Kidney epithelial cell (primary cell): ENCODE data around the gene THSD4. TPM values are rescaled to one million over a fixed set of nuclear protein-coding genes. Genes with fewer than 3 reads are reported as not detected.

ENCODE experiments used
- DNase-seq: peaks from one replicate; pipeline ENCODE4 v3.0.0-alpha.2; 2010; ENCODE audit warnings: low read depth
- H3K27me3 ChIP-seq: 2 replicates; pipeline ENCODE4 v1.6.0; 2011; ENCODE audit warnings: low read length; ENCODE audit not compliant: control insufficient read depth, insufficient read depth
- H3K36me3 ChIP-seq: 2 replicates; pipeline ENCODE4 v1.5.1; 2011; ENCODE audit warnings: low read length; ENCODE audit not compliant: control insufficient read depth, insufficient read depth
- H3K4me3 ChIP-seq: 2 replicates; pipeline ENCODE4 v1.5.1; 2011; ENCODE audit warnings: low read depth, mild to moderate bottlenecking, control low read depth, low read length
- total RNA-seq: library from RNA; depleted of rRNA; stranded (reverse); fragments of >200 nt; gene quantifications from 2 replicates; pipeline ENCODE4 v1.2.3, GENCODE V29; 2015
- TF ChIP-seq, protein P1 (sequence below): IDR thresholded peaks from 2 replicates; pipeline ENCODE4 v1.5.1; 2011; ENCODE audit warnings: mild to moderate bottlenecking, moderate library complexity, low read length, control low read depth, inconsistent platforms; ENCODE audit not compliant: insufficient read depth, poor library complexity, severe bottlenecking

THSD4 gene
- total RNA-seq, 1 donor from 2014 or later = 17.7 TPM

DNA sequence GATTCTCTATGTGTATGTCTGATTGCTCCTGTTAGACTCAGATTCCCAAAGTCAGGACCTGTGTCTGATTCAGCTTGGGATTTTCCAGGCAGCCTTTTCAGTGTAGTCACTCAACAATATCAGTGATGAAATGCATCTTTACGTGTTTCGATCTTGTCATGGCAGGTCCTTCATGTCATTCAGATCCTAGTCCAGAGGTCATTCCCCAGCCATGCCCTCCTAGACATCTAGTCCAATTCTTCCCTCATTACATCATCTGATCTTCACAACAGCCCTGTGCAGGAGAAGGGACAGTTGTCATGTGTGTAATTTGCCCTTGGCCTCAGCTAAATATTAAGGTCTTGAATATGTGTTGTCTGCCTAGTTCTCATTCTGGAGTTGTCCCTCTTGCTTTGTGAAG is 541.9 kb downstream of the THSD4 start:
- TF ChIP-seq, protein P1, sequence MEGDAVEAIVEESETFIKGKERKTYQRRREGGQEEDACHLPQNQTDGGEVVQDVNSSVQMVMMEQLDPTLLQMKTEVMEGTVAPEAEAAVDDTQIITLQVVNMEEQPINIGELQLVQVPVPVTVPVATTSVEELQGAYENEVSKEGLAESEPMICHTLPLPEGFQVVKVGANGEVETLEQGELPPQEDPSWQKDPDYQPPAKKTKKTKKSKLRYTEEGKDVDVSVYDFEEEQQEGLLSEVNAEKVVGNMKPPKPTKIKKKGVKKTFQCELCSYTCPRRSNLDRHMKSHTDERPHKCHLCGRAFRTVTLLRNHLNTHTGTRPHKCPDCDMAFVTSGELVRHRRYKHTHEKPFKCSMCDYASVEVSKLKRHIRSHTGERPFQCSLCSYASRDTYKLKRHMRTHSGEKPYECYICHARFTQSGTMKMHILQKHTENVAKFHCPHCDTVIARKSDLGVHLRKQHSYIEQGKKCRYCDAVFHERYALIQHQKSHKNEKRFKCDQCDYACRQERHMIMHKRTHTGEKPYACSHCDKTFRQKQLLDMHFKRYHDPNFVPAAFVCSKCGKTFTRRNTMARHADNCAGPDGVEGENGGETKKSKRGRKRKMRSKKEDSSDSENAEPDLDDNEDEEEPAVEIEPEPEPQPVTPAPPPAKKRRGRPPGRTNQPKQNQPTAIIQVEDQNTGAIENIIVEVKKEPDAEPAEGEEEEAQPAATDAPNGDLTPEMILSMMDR = no peak
- Histone ChIP-seq H3K36me3 (no peaks in the 10 kb centered on the region), H3K4me3 (no peak overlapping the region), H3K27me3 (no peaks in the 10 kb centered on the region)
- no peak for DNase-seq

DNA sequence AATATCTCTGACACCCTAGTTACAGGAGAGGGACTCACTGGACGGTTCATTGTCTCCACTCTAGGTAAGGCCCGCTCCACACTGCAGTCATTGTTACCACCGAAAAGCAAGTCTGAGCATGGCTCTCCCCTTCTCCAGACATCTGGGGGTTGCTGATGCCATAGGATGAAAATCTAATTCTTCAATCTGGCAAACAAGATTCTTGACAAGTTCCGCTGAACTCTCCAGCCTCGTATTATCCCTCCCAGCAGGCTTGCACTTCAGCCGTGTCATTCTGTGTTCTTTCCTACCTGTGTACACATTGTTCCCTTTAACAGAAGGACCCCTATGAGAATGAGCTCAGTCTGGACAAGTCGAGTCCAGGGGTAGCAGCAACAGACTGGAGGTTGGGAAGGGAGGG is 542.8 kb downstream of the THSD4 start:
- no peak for DNase-seq
- H3K27me3 ChIP-seq = no peaks in the 10 kb centered on the region
- TF ChIP-seq, protein P1 = no peak
- no peak overlapping the region for H3K4me3 ChIP-seq
- H3K36me3 ChIP-seq = no peaks in the 10 kb centered on the region

DNA sequence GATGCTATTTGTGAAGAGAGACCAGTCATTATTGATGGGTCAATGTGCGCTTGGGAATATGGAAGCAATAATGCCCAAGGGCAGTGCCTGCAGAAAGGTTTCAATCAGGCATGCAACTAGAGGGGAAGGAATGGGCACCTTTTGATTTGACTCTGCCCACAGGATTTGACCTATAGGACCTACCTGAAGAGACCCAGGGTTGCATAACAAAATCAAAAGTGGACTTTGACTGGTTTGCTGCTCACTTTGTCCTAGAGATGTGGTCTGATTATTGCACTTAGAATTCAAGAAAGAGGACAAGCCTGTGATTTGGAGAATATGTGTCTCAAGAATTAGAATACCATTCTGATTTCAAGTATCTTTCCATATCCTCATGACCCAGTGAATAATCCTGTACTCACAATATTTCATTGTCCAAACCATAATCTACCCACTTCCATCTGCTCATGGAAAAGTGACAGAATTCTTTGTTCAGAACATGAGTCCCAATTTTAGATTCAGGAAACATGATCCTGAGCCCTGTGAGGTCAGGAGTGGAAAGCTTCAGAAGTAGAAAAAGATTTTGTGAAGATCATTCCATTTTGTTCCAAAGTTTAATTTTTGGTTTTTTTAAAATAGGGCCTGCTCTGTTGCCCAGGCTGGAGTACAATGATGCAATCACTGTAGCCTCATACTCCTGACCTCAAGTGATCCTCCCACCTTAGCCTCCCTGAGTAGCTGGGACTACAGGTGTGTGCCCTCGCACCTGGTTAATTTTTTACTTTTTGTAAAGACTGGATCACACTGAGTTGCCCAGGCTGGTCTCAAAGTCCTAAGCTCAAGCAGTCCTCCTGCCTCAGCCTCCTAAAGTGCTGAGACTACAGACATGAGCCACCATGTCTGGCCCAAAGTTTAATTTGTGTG is 543.8 kb downstream of the THSD4 start:
- Histone ChIP-seq H3K27me3 (no peaks in the 10 kb centered on the region), H3K4me3 (no peak overlapping the region), H3K36me3 (no peaks in the 10 kb centered on the region)
- DNase-seq = no peak
- TF ChIP-seq, protein P1 = no peak

DNA sequence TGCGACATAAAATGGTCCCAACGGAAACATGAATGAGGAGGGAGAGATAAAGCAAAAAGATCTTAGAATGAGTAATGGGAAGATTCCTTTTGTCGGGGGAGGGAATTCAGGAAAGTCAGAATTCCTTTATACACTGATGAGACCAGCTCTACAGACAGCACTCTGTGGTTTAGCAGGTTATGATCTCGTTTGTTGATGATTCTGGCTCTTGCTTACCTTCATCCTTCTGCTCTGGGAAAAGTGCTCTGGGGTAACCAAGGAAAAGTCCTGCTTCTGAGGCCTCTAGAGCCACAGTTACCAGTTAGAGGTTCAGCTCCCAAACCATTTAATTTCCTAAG is 544.4 kb downstream of the THSD4 start:
- no peaks in the 10 kb centered on the region for H3K36me3 ChIP-seq
- TF ChIP-seq, protein P1 = no peak
- no peak overlapping the region for H3K4me3 ChIP-seq
- H3K27me3 ChIP-seq = no peaks in the 10 kb centered on the region
- DNase-seq = no peak

DNA sequence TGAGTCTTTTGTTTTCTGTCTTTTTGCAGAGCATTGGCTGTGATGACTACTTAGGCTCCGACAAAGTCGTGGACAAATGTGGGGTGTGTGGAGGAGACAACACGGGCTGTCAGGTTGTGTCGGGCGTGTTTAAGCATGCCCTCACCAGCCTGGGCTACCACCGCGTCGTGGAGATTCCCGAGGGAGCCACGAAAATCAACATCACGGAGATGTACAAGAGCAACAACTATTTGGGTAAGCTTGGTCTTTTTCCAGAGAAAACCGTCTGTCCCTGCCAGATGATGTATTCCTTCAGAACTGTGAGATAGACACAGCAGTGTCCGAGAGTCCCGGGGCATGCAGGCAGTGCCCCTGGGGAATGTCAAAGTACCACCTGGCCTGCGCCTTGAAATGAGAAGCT is 545.2 kb downstream of the THSD4 start:
- DNase-seq = no peak
- no peaks in the 10 kb centered on the region for H3K36me3 ChIP-seq
- no peaks in the 10 kb centered on the region for H3K27me3 ChIP-seq
- no peak overlapping the region for H3K4me3 ChIP-seq
- TF ChIP-seq, protein P1 = no peak

DNA sequence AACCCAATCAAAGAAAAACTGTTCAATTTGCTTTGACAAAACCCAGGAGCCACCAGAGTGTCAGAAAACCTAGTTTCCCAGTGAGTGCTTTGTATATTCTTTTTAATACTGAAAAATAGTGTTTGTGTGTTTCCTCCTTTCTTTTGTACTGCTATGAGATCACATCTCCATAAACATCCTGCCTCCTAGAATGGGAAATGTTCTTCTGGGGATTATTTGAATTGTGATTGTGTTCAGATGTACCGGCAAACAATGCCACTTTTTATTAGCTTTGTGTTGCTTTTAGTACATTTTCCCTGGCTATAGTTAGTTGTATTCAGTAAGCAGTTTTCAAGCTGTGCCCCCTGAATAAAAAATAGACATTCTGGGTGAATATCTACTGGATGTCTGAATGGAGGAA is 547.0 kb downstream of the THSD4 start:
- Histone ChIP-seq H3K27me3 (no peaks in the 10 kb centered on the region), H3K4me3 (no peak overlapping the region), H3K36me3 (no peaks in the 10 kb centered on the region)
- TF ChIP-seq, protein P1 = no peak
- DNase-seq = no peak
